ENCODE measurements around the gene FOLR2. TPM values are rescaled to one million over a fixed set of nuclear protein-coding genes. Genes with fewer than 3 reads are reported as not detected.

The FOLR2 gene
- total and polyA plus RNA-seq, 2 donors (not counting 1 experiment from before 2014, with no cell fraction given): 1.5 to 4.7 TPM

GRCh38 chr11:72222106-72222891 lies 5.7 kb downstream of the FOLR2 start:
- Histone ChIP-seq H3K36me3 (replicated peaks in 1 of 2; ENCODE audit: control extremely low read depth in 1 of 2, control insufficient read depth in 1 of 2, extremely low read depth in 1 of 2, insufficient read depth in 2 of 2, low read length in 1 of 2) (no peaks in the 10 kb centered on the region), H3K9ac (ENCODE audit: low read length) (peak overlapping the region; percentile 81), H3K79me2 (ENCODE audit: control insufficient read depth, insufficient read depth, low read length) (peaks cover 13% of the 10 kb centered on the region), H4K20me1 (ENCODE audit: control insufficient read depth, insufficient read depth, low read length, poor library complexity, severe bottlenecking) (no peaks in the 10 kb centered on the region), H3K9me3 (ENCODE audit: control extremely low read depth in 1 of 3, control insufficient read depth in 2 of 3, insufficient read depth in 1 of 3, low read length in 2 of 3) (no peaks in the 10 kb centered on the region), H3K27ac (ENCODE audit: low read length in 2 of 2) (peak overlapping the region; percentile 83 to 89), H3K4me2 (replicated peaks; ENCODE audit: low read depth, low read length, poor library complexity, severe bottlenecking) (peak overlapping the region; percentile 99), H3K4me3 (ENCODE audit: control extremely low read depth in 1 of 5, extremely low read depth in 1 of 5, insufficient read depth in 1 of 5, low read depth in 2 of 5, low read length in 4 of 5) (peak overlapping the region; percentile 50 to 91 (median 81)), H3K4me1 (ENCODE audit: control insufficient read depth in 2 of 2, insufficient read depth in 2 of 2, low read length in 2 of 2) (peaks cover 37 to 52% of the 10 kb centered on the region in 2 donors), H3K27me3 (replicated peaks in 1 of 4; ENCODE audit: control extremely low read depth in 1 of 4, control insufficient read depth in 3 of 4, insufficient read depth in 4 of 4, low read length in 3 of 4) (no peaks in the 10 kb centered on the region), H2AFZ (ENCODE audit: insufficient read depth, low read depth, low read length, poor library complexity, severe bottlenecking) (peak overlapping the region; percentile 84)
- H3K9me3 Mint-ChIP-seq (ENCODE audit: insufficient read depth): no peaks in the 10 kb centered on the region
- no peak for DNase-seq
- POLR2A ChIA-PET: interaction anchor here (0.9 to 1.4 kb wide), 3 partner anchors 12 to 244 kb away, joined by 3 to 11 read pairs (median 4); no protein-coding TSS in a partner anchor
- H3K4me1 Mint-ChIP-seq: peaks cover 57% of the 10 kb centered on the region
- WGBS (ENCODE audit: insufficient coverage): 79% methylated on average over 5 of the region's 6 CpGs
- CTCF ChIA-PET: interaction anchor here (1.0 to 2.3 kb wide), 8 partner anchors 10 to 192 kb away, joined by 3 to 20 read pairs (median 4); no protein-coding TSS in a partner anchor
- H3K27me3 Mint-ChIP-seq: no peaks in the 10 kb centered on the region
- H3K27ac Mint-ChIP-seq: peak overlapping the region; percentile 96
- intact Hi-C loops (cut with micrococcal nuclease): loop anchor here (2.0 to 10.0 kb wide), 9 partner anchors 77 to 1760 kb away; partner anchors contain the start of genes ARAP1, ATG16L2, CLPB and FAM168A
- TF ChIP-seq EZH2 (IDR thresholded peaks at IDR 0.05; ENCODE audit: borderline replicate concordance, insufficient read depth, low read depth, low read length, poor library complexity, severe bottlenecking) (no peak), CTCF (IDR thresholded peaks at IDR 0.05) (no peak)
- no peak for ATAC-seq (ENCODE audit: low read depth)
- H3K4me3 Mint-ChIP-seq: peak overlapping the region; percentile 93
